GM21576 (cell line): ENCODE data around the gene NAMPT.
"Not testable (repeated sequence)": the region's sequence is repeated elsewhere in the genome, so short reads cannot be mapped to it uniquely, and the experiment has no call there.

ENCODE experiments used
- ATAC-seq: cut with Tn5 transposase; IDR thresholded peaks from one replicate; pipeline ENCODE4 v1.9.1; 2021; ENCODE audit warnings: mild to moderate bottlenecking, moderate library complexity; ENCODE audit not compliant: unreplicated experiment

NAMPT gene

DNA sequence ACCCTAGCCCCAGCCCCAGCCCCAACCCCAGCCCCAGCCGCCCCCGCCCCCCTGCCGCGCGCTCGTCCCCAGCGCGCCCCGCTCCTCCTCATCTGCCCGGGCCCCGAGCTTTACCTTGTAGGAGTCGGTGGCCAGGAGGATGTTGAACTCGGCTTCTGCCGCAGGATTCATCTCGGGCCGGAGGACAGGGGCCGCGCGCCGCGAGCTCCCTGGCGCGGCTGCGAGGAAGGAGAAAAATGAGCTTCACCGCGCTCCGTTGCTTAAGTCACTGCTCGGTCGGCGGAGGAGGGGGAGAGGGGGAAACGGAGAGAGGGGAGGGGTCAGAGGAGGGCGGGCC is at the start of gene NAMPT:
Gene NAMPT (minus strand): TSS at position 270 of the 337 bp plus-strand sequence. CDS start 99 bp downstream, at position 171.
- no peak for ATAC-seq

DNA sequence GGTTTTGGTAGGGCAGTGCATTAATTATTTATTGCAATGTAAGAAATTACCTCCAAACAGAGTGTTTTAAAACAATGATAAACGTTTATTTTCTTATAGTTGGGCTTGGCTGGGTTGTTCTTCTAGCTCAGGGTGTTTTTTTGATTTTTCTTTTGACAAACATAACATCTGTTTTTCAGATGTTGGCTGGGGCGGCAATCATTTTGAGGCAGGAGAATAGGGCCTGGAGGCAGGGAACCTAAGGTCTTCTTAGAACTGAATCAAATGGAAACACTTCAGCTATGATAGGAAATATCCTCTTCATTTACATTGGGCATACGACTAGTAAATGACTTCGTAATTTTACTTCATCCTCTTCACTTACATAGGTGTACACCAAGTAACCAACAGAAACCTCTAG is 47.4 kb upstream of the NAMPT start:
- ATAC-seq: no peak

GRCh38 chr7:106331441-106332175 is 46.8 kb upstream of the NAMPT start:
- ATAC-seq: no peak

DNA sequence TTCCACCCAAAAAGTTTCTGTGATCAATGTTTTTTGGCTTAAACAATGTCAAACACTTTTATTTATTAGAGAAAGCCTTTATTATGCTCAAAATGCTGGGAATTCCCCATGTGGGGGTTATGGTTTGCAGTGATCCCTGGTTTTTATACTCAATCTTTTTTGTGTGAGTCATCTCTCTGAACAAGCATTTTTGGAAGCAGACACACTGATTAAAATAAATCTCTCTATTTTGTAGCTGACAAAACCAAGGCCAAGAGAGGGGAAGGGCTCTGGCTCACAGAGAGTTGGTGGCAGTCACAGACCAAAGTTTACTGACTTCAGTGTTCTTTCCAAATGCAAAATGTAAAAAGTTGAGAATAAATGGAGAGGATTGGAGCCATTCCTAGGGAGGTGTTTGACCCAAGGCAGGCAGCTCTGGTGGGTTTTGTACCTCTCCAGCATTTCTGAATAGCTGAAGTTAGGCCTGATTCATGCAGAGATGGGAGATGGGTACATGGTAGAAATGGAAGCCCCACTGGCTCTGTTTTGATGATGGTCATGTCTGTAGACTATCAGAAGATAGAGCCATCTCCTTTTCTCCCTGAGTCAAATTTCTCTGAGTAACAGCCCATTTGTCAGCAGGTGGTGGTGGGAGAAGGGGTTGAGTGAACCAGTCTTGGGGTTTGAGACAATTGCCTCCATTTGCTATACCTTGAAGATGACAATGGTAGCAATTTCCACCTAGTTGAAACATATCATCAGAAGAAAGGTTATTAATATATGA is 45.4 kb upstream of the NAMPT start:
- ATAC-seq: no peak

DNA sequence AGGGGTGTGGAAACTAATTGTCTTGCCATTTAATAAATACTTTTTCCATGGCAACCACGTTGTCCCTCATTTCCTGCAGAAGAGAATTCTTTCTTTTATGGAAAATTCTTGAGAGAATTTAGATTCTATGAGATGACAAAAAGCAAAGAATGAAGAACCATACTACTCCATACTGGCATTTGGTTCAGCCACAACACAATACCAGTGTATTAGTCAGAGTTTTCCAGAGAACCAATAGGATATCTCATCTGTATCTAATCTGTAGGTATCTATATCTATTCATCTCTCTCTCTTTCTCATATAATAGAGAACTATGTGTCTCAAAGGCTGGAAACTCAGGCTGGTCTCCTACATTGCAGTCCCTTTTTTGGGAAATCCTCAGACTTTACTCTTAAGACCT is 44.6 kb upstream of the NAMPT start:
- ATAC-seq: no peak

GRCh38 chr7:106327538-106328481 is 43.0 kb upstream of the NAMPT start:
- no peak for ATAC-seq

GRCh38 chr7:106326594-106327537 is 42.1 kb upstream of the NAMPT start:
- no peak for ATAC-seq

- ATAC-seq: not testable (repeated sequence)
These were observed 39.7 kb upstream of the NAMPT start for GRCh38 chr7:106324509-106324908.

DNA sequence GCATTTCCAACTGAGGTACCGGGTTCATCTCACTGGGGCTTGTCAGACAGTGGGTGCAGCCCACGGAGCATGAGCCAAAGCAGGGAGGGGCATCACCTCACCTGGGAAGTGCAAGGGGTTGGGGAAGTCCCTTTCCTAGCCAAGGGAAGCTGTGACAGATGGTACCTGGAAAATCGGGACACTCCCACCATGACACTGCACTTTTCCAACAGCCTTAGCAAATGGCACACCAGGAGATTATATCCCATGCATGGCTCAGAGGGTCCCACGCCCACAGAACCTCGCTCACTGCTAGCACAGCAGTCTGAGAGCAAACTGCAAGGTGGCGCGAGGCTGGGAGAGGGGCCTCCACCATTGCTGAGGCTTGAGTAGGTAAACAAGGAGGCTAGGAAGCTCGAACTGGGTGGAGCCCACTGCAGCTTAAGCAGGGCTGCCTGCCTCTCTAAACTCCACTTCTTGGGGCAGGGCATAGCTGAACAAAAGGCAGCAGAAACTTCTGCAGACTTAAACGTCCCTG is 35.5 kb upstream of the NAMPT start:
- ATAC-seq: not testable (repeated sequence)

DNA sequence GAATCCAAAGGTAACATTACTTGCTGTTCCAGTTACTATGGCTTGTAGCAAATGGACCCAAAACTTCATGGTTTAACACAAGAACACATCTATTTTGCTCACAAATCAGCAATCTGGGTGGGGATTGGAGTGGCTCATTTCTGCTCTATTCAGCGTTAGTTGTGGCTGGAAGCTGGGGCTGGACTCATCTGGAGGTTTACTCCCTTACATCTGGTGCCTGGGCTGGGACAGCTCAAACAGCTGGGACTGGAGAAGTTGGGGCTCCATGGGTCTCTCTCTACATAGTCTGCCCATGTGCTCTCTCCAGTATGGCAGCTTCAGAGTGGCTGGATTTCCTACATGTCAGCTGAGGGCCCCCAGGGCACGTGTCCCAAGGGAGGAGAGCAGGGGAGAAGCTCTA is 33.7 kb upstream of the NAMPT start:
- no peak for ATAC-seq

DNA sequence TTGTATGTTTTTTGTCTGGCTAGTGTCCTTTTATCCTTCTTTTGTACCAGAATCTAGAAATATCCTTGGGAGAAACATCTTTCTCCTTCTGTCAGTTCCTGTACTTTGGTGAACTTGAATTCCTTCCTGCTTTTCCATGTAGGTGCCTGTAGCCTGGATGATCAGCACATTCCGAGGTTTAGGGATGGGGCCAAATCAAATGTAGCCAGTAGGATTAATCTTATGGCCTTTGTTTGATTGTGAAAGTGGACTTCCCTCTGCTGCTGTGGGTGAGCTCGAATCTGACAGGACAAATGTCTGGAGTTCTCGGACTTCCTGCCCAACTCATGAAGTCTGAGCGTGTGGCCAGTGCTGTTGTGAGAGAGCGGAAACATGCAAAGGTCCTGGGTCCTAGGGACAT is 33.2 kb upstream of the NAMPT start:
- ATAC-seq: no peak

GRCh38 chr7:106316947-106317346 is 32.2 kb upstream of the NAMPT start:
- no peak for ATAC-seq

DNA sequence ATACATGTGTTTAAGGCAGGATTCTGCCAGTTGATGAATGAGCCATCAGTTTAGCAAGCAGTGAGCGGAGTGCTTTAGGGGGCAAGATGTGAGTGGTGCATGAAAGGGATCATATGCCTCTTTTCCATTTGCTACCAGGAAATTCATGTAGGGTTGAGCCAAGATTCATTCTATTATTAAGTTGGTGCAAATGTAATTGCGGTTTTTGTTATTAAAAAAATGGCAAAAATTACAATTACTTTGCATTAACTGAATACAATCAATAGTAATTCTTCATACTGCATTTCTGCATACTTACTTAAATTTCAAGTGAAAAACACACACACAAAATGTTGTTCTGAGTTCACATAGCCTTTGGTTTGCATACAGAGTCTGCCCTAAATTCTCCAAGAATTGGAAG is 30.1 kb upstream of the NAMPT start:
- no peak for ATAC-seq

GRCh38 chr7:106313966-106314365 is 29.2 kb upstream of the NAMPT start:
- no peak for ATAC-seq

- ATAC-seq: no peak
These were observed 28.7 kb upstream of the NAMPT start for GRCh38 chr7:106313456-106313901.

DNA sequence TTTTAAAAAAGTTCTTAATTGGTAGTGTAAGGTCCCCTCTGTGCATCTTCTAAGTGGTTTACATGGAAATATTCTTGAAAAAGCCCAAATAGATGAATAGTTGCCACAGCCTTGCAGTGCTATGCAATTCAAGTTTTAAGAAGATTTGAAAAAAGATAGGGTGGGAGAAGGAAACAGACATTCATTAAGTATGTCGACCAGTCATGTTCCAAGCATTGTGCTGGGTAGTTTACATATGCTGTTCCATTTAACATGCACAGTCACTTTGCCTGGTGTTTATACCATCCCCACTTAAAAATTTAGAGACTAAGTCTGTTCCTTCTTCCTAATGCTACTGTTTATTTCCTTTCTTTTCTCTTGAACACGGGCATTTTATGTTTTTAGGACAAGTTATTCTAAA is 28.1 kb upstream of the NAMPT start:
- ATAC-seq: no peak

DNA sequence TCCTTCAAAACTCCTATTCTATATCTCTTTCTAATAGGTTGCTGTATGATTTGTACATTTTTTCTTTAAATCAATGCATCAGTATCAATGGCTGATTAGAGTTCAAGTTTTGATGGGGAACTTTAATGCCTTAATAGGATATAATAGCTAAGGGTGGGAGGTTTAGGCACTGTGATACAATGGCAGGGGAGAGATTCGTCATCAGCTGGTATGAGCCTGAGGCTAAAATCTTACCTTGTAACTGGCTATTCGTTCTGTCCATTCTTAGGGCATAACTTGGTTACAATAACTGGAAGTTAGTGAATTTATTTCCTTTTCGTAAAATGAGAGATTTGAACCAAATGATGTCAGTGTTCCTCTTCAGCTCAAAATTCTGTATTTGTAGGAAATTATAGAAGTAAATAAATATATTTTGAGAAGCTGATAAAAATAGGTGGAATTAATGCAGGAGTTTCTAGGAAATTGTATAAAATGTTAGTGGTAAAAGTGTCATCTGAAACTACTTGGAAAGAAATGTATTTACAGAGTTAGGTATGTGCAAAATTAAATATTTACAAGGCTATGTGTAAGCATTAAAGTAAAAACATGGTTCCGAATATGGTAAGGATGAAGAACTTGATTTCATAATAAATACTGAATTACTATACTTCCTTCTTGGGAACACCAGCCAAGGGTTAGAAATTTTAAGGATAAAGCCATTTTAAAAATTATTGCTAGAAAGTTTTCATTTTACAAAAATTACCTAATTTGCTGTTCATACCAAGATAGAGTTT is 27.5 kb upstream of the NAMPT start:
- no peak for ATAC-seq

DNA sequence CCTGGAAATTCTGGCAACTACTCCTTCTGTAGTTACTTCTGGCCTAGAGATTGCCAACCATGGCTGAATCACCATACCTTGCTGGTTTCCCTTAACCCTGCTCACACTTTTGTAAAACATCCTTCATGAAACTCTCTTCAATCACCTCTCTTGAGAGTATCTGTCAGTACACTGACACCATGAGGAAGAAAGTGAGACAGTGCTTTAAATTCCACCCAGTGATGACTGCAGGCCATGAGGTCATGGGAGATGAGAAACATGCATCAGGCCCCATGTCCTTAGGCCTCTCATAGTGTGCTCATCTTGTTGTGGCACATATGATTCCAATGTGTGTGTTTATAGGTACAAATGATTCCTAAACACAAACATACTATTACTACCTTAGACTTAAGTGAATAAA is 24.6 kb upstream of the NAMPT start:
- ATAC-seq: no peak

- ATAC-seq: no peak
These were observed 21.5 kb upstream of the NAMPT start for GRCh38 chr7:106306256-106306655.
